ENCODE measurements around the gene NAT16.
"Not testable (repeated sequence)": the region's sequence is repeated elsewhere in the genome, so short reads cannot be mapped to it uniquely, and the experiment has no call there.

Gene NAT16

GRCh38 chr7:101201695-101202602 is 21.9 kb upstream of the NAT16 start:
- no peak for DNase-seq

- DNase-seq, result no peak
Measured at GRCh38 chr7:101200862-101201599, 20.9 kb upstream of the NAT16 start, which contains the start of gene MOGAT3. Gene MOGAT3, minus strand, starts transcription at chr7:101201036. Its CDS starts 182 bp downstream, at chr7:101200854.

GRCh38 chr7:101200504-101200861 is 20.4 kb upstream of the NAT16 start:
- no peak for DNase-seq

- DNase-seq, result not testable (repeated sequence)
Measured at GRCh38 chr7:101199522-101199921, 19.4 kb upstream of the NAT16 start.

GRCh38 chr7:101198476-101198875 is 18.4 kb upstream of the NAT16 start:
- no peak for DNase-seq

- no peak for DNase-seq
Measured at GRCh38 chr7:101197991-101198390, 17.9 kb upstream of the NAT16 start.

GRCh38 chr7:101195884-101196283 is 15.8 kb upstream of the NAT16 start:
- no peak for DNase-seq

GRCh38 chr7:101189109-101189508 is 9.0 kb upstream of the NAT16 start:
- DNase-seq, result no peak

GRCh38 chr7:101186844-101187428 is 6.8 kb upstream of the NAT16 start:
- DNase-seq, result no peak

- DNase-seq, result no peak
Measured at GRCh38 chr7:101186194-101186593, 6.1 kb upstream of the NAT16 start.

- DNase-seq, result no peak
Measured at GRCh38 chr7:101185258-101185839, 5.3 kb upstream of the NAT16 start.

GRCh38 chr7:101179713-101180112 is 380 bp downstream of the NAT16 start:
- DNase-seq, result no peak

GRCh38 chr7:101179117-101179516 is 976 bp downstream of the NAT16 start:
- DNase-seq, result no peak

- DNase-seq, result no peak
Measured at GRCh38 chr7:101177644-101178043, 2.4 kb downstream of the NAT16 start.

GRCh38 chr7:101175664-101176063 is 4.4 kb downstream of the NAT16 start:
- no peak for DNase-seq

- no peak for DNase-seq
Measured at GRCh38 chr7:101174322-101174854, 5.7 kb downstream of the NAT16 start.

- DNase-seq, result peak; percentile 86
Measured at GRCh38 chr7:101173752-101174244, 6.3 kb downstream of the NAT16 start.

GRCh38 chr7:101172854-101173751 is 7.0 kb downstream of the NAT16 start:
- peak; percentile 63 for DNase-seq

- no peak for DNase-seq
Measured at GRCh38 chr7:101172005-101172853, 7.9 kb downstream of the NAT16 start.

GRCh38 chr7:101171442-101171837 is 8.7 kb downstream of the NAT16 start:
- no peak for DNase-seq
